GM18870 (cell line): ENCODE data around the gene OR5AN1.
A peak's percentile ranks its signal among the peaks of the same experiment; 100 is the strongest.
"Not testable (repeated sequence)": the region's sequence is repeated elsewhere in the genome, so short reads cannot be mapped to it uniquely, and the experiment has no call there.

Experiments
- ATAC-seq: cut with Tn5 transposase; IDR thresholded peaks from one replicate; pipeline ENCODE4 v1.9.1; 2021; ENCODE audit warnings: moderate library complexity; ENCODE audit not compliant: unreplicated experiment

The OR5AN1 gene

DNA sequence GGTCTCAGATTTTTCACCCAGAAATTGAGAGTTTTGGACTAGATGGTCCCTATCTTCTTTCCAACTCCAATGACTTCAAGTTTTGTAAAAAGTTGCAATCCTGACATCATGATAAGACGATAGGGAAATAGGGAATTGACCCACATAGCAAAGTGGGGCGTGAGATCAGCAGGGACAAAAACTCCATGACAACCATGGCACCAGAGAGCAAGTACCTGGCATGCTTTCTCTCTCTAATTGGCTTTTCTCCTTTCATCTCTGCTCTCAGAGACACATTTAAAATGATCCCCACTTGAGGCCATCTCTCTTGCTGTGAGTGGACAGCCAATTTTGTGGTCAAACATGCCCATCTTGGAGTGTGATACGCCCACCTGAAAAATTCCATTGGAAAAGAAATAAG, at the start of gene OR5AN1:
TSS of gene OR5AN1 (plus strand) at position 301 of the 400 bp plus-strand sequence. CDS start 5,564 bp downstream, outside the sequence.
- ATAC-seq: no peak

DNA sequence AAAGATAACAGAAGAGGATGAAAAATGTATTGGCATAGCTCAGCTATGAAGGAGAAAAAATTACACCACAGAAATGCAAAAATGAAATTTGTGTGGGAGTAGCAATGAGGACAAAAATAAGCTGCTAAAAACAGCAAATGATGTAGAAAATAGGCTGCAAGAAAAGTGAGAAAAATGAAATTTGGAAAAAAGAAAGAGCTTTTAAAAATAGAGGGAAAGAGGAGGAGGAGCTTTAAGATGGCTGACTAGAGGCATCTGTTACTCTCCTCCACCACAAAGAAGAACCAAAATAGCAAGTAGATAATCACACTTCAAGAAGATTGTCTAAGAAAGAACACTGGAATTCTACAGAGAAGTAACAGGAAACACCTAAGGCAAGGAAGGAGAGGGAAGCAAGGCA, 23.7 kb upstream of the OR5AN1 start:
- no peak for ATAC-seq

DNA sequence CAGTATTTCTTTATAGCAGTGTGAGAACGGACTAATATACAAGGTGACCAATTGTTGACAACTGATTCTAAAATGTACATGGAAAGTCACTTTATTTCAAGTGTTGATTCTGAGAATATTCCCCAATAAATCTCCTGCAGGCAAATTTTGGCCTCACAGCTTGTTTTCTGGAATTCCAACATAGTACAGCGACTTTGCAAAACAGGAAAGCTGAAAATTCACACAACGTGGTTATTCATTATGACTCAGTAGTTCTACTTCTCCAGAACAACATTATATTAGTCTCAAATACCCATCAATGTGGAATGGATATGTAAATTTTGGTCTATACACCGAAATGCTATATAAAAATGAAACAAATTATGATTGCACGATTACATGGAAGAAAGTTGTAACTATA, 22.5 kb upstream of the OR5AN1 start:
- ATAC-seq: no peak

- ATAC-seq: no peak
These were observed 21.8 kb upstream of the OR5AN1 start for GRCh38 chr11:59336931-59337330.

DNA sequence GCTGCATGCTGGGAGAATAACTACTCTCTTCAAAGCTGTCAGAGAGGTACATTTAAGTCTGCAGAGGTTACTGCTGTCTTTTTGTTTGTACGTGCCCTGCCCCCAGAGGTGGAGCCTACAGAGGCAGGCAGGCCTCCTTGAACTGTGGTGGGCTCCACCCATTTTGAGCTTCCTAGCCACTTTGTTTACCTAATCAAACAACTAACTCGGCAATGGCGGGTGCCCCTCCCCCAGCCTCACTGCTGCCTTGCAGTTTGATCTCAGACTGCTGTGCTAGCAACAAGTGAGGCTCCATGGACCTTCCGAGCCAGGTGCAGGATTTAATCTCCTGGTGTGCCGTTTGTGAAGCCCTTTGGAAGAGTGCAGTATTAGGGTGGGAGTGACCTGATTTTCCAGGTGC, 9.0 kb upstream of the OR5AN1 start:
- not testable (repeated sequence) for ATAC-seq

- ATAC-seq: no peak
These were observed 3.5 kb upstream of the OR5AN1 start for GRCh38 chr11:59355226-59355625.

DNA sequence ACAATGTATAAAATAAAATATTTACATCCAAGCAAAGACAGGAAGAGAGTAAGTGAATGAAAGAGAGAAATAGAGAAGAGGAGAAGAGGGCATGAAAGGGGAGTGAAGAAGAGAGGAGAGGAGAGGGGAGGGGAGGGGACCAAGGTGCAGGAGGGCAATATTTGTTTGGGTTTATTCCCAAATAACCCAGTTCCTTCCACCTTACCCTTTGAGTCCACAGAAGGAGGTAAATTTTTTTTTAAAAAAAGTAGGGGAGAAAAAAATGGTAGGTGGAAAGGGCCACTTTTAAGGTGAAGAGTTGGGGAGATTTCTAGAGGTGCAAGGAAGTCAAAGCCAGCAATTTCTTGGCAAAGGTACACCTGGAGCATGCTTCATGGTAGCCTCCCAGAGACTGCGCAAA, 2.1 kb upstream of the OR5AN1 start:
- no peak for ATAC-seq

GRCh38 chr11:59358020-59358419, 675 bp upstream of the OR5AN1 start:
- no peak for ATAC-seq

- no peak for ATAC-seq
These were observed 6.7 kb downstream of the OR5AN1 start for GRCh38 chr11:59365232-59366018.

DNA sequence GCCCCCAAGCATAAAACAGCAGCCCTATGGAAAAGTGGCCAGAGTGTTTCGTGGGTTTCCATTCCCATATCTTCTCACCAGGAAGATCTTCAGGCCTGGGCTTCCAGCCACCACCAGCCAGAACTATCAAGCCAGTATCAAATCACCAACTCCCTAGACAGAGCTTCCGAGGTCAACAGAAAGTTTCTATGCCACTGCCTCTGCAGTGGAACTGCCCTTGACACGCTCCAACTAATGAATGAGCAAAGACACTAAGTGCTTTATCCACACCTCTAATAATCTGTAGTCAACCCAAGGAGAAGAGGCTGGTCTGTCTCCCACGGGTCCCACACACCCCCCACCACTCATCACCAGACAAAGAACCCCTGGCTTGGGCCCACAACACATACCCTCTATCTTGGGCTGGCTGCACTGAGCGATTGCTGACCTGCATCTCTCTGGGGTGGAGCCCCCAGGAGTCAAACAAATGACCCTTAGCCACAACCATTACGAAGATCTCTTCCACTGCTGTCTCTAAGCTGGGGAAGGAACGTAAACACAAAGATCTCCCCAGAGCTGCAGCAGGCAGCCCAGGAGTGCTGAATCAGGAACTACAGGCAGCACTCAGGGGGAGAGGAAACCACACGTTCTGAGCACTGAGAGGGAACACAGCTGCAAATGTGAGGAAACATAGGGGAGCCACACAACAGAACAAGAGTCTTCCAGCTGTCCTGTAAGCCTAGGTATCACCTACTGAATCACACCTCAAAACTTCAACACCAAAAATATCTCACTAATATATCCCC, 9.7 kb downstream of the OR5AN1 start:
- ATAC-seq: no peak

DNA sequence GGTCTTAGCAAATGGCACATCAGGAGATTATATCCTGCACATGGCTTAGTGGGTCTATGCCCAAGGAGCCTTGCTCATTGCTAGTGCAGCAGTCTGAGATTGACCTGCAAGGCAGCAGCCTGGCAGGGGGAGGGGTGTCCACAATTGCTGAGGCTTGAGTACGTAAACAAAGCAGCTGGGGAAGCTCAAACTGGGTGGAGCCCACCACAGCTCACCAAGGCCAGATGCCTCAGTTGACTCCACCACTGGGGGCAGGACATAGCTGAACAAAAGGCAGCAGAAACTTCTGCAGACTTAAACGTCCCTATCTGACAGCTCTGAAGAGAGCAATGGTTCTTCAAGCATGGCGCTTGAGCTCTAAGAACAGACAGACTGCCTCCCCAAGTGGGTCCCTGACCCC, 13.6 kb downstream of the OR5AN1 start:
- ATAC-seq: not testable (repeated sequence)

- peak; percentile 96 for ATAC-seq
These were observed 21.8 kb downstream of the OR5AN1 start for GRCh38 chr11:59380263-59381059.

DNA sequence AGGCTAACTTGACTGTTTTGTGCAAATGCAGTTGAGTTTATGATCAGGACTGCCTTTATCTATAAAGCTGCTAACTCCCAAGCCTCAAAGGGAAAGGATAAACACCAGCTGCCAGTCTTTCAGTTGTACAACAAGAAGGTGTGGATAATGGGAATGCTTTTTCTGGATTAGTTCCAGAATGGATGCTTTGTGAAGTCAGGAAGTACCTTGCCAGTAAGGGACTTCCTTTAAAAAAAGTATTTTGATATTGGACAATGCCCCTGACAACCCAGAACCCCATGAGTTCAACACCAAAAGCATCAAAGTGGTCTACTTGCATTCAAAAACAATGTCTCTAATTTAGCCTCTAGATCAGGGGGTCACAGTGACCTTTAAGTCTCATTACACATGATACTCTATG, 35.5 kb downstream of the OR5AN1 start:
- no peak for ATAC-seq

- ATAC-seq: no peak
These were observed 42.0 kb downstream of the OR5AN1 start for GRCh38 chr11:59400461-59401261.

DNA sequence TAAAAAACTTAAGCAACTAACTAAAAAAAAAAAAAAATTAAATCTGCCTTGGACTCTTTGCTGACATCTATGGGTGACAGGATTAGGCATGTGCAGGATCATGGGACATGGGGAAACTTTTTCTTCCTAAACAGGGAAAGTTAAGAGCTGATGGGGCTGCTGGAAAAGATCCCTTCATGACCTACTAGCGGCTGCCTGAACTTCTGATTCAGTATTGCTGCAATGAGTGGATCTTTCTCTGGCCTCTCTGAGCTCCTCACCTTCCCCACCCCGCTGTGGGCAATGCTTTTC, 42.5 kb downstream of the OR5AN1 start:
- no peak for ATAC-seq

- no peak for ATAC-seq
These were observed 44.9 kb downstream of the OR5AN1 start for GRCh38 chr11:59403546-59403945.

GRCh38 chr11:59413646-59414045, 55.0 kb downstream of the OR5AN1 start:
- no peak for ATAC-seq

DNA sequence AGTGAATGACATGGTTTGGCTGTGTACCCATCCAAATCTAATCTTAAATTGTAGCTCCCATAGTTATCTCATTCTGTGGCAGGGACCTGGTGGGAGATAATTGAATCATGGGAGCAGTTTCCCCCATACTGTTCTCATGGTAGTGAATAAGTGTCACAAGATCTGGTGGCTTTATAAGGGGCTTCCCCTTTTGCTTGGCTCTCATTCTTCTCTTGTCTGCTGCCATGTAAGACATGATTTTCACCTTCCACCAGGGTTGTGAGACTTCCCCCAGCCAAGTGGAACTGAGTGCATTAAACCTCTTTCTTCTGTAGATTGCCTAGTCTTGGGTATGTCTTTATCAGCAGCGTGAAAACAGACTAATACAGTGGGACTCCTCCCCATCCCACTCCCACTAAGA, 56.4 kb downstream of the OR5AN1 start:
- ATAC-seq: no peak

DNA sequence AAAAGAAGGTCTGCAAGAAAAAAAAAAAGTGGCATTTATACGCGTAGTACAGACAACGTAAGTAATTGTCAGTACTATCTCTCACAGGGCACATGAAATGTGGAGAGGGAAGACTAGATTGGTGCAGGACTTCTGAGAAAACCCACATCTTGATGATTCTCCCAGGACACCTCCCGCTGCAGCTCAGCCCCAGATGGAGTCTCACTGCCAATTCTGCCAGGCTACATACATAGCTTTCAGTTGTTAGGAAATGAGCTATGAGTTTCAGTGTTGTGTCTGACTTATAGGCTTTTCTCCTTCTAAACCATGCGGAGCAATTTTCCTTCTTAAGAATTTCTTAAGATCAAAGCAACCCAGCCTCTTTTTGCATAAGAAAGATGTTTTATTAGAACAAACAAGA, 57.9 kb downstream of the OR5AN1 start:
- no peak for ATAC-seq

GRCh38 chr11:59417023-59417422, 58.3 kb downstream of the OR5AN1 start:
- ATAC-seq: no peak

- ATAC-seq: no peak
These were observed 59.5 kb downstream of the OR5AN1 start for GRCh38 chr11:59418156-59418555.
